ENCODE results near the gene GET3. TPM values are rescaled to one million over a fixed set of nuclear protein-coding genes. Genes with fewer than 3 reads are reported as not detected.

Gene GET3
- total and polyA plus RNA-seq, 2 of the 13 experiments (the other 11 are each of a cell fraction or from before 2014, with no cell fraction given) = 57.7 to 59.4 TPM

DNA sequence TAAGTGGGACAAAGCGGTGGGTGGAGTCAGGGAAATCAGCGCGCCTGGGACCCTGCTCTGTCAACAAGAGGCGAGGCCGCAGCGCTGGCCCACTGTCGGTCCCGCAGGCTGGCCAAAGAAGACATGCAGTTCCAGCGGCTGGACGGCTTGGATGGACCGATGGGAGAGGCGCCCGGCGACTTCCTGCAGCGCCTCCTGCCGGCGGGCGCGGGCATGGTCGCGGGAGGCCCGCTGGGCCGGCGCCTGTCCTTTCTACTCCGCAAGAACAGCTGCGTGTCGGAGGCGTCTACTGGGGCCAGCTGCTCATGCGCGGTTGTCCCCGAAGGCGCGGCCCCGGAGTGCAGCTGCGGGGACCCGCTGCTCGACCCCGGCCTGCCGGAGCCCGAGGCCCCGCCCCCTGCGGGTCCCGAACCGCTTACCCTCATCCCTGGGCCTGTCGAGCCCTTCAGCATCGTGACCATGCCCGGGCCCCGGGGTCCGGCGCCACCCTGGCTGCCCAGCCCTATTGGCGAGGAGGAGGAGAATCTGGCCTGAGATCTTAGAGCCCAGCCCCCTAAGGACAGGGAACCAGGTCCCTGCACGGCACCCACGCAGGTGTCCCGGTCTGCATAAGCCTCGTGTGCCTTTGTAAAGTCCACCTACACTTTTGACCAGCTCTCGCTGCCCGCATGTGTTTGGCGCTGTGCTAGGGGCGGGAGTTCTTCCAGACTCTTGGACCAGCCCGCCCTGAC is 20.4 kb downstream of the GET3 start (continued):
- TF ChIP-seq, protein P1, sequence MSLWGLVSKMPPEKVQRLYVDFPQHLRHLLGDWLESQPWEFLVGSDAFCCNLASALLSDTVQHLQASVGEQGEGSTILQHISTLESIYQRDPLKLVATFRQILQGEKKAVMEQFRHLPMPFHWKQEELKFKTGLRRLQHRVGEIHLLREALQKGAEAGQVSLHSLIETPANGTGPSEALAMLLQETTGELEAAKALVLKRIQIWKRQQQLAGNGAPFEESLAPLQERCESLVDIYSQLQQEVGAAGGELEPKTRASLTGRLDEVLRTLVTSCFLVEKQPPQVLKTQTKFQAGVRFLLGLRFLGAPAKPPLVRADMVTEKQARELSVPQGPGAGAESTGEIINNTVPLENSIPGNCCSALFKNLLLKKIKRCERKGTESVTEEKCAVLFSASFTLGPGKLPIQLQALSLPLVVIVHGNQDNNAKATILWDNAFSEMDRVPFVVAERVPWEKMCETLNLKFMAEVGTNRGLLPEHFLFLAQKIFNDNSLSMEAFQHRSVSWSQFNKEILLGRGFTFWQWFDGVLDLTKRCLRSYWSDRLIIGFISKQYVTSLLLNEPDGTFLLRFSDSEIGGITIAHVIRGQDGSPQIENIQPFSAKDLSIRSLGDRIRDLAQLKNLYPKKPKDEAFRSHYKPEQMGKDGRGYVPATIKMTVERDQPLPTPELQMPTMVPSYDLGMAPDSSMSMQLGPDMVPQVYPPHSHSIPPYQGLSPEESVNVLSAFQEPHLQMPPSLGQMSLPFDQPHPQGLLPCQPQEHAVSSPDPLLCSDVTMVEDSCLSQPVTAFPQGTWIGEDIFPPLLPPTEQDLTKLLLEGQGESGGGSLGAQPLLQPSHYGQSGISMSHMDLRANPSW (CRISPR knock-in tag; IDR thresholded peaks at IDR 0.05; ENCODE audit: borderline replicate concordance) = no peak
- peak; percentile 43 for TF ChIP-seq ZNF607 (CRISPR knock-in tag; IDR thresholded peaks at IDR 0.05; ENCODE audit: borderline replicate concordance)
- TF ChIP-seq, protein P2, sequence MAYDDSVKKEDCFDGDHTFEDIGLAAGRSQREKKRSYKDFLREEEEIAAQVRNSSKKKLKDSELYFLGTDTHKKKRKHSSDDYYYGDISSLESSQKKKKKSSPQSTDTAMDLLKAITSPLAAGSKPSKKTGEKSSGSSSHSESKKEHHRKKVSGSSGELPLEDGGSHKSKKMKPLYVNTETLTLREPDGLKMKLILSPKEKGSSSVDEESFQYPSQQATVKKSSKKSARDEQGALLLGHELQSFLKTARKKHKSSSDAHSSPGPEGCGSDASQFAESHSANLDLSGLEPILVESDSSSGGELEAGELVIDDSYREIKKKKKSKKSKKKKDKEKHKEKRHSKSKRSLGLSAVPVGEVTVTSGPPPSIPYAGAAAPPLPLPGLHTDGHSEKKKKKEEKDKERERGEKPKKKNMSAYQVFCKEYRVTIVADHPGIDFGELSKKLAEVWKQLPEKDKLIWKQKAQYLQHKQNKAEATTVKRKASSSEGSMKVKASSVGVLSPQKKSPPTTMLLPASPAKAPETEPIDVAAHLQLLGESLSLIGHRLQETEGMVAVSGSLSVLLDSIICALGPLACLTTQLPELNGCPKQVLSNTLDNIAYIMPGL (CRISPR knock-in tag; IDR thresholded peaks at IDR 0.05; ENCODE audit: borderline replicate concordance in 1 of 2, low read depth in 1 of 2) = peak; percentile 84 to 86
- no peak for TF ChIP-seq SOX6 (IDR thresholded peaks at IDR 0.05)
- TF ChIP-seq SOX6 (CRISPR knock-in tag; IDR thresholded peaks at IDR 0.05) = peak; percentile 27; the same call in 1 of the 2 replicates
- peak; percentile 25 for TF ChIP-seq RBM39 (IDR thresholded peaks at IDR 0.05; ENCODE audit: low read depth, low read length, poor library complexity, severe bottlenecking)
- peak; percentile 73; the same call in 1 of the 2 replicates for TF ChIP-seq ZNF614 (CRISPR knock-in tag; IDR thresholded peaks at IDR 0.05; ENCODE audit: borderline replicate concordance)
- TF ChIP-seq, protein P3, sequence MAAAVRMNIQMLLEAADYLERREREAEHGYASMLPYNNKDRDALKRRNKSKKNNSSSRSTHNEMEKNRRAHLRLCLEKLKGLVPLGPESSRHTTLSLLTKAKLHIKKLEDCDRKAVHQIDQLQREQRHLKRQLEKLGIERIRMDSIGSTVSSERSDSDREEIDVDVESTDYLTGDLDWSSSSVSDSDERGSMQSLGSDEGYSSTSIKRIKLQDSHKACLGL (CRISPR knock-in tag; IDR thresholded peaks at IDR 0.05) = peak; percentile 64; the same call in 1 of the 2 replicates
- TF ChIP-seq, protein P4, sequence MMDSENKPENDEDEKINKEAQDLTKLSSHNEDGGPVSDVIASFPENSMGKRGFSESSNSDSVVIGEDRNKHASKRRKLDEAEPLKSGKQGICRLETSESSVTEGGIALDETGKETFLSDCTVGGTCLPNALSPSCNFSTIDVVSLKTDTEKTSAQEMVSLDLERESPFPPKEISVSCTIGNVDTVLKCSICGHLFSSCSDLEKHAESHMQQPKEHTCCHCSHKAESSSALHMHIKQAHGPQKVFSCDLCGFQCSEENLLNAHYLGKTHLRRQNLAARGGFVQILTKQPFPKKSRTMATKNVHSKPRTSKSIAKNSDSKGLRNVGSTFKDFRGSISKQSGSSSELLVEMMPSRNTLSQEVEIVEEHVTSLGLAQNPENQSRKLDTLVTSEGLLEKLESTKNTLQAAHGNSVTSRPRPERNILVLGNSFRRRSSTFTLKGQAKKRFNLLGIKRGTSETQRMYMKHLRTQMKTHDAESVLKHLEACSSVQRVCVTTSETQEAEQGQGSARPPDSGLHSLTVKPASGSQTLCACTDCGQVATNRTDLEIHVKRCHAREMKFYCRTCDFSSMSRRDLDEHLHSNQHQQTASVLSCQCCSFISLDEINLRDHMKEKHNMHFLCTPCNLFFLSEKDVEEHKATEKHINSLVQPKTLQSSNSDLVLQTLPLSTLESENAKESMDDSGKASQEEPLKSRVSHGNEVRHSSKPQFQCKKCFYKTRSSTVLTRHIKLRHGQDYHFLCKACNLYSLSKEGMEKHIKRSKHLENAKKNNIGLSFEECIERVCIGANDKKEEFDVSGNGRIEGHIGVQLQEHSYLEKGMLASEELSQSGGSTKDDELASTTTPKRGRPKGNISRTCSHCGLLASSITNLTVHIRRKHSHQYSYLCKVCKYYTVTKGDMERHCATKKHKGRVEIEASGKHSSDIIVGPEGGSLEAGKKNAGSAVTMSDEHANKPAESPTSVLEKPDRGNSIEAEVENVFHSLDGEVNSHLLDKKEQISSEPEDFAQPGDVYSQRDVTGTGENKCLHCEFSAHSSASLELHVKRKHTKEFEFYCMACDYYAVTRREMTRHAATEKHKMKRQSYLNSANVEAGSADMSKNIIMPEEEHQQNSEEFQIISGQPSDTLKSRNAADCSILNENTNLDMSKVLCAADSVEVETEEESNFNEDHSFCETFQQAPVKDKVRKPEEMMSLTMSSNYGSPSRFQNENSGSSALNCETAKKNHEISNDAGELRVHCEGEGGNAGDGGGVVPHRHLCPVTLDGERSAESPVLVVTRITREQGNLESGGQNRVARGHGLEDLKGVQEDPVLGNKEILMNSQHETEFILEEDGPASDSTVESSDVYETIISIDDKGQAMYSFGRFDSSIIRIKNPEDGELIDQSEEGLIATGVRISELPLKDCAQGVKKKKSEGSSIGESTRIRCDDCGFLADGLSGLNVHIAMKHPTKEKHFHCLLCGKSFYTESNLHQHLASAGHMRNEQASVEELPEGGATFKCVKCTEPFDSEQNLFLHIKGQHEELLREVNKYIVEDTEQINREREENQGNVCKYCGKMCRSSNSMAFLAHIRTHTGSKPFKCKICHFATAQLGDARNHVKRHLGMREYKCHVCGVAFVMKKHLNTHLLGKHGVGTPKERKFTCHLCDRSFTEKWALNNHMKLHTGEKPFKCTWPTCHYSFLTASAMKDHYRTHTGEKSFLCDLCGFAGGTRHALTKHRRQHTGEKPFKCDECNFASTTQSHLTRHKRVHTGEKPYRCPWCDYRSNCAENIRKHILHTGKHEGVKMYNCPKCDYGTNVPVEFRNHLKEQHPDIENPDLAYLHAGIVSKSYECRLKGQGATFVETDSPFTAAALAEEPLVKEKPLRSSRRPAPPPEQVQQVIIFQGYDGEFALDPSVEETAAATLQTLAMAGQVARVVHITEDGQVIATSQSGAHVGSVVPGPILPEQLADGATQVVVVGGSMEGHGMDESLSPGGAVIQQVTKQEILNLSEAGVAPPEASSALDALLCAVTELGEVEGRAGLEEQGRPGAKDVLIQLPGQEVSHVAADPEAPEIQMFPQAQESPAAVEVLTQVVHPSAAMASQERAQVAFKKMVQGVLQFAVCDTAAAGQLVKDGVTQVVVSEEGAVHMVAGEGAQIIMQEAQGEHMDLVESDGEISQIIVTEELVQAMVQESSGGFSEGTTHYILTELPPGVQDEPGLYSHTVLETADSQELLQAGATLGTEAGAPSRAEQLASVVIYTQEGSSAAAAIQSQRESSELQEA (CRISPR knock-in tag; IDR thresholded peaks at IDR 0.05; ENCODE audit: not compliant biosample characterization) = peak; percentile 40
- TF ChIP-seq THAP11 (CRISPR knock-in tag; IDR thresholded peaks at IDR 0.05) = peak; percentile 52; the same call in 1 of the 2 replicates
- no peak for TF ChIP-seq REXO4 (CRISPR knock-in tag; IDR thresholded peaks at IDR 0.05; ENCODE audit: borderline replicate concordance)
- TF ChIP-seq ZNF224 (CRISPR knock-in tag; IDR thresholded peaks at IDR 0.05) = no peak
- no peak for TF ChIP-seq ZNF703 (CRISPR knock-in tag; IDR thresholded peaks at IDR 0.05; ENCODE audit: borderline replicate concordance)
- no peak for TF ChIP-seq SP1 (IDR thresholded peaks at IDR 0.05)
- TF ChIP-seq SP1 (CRISPR knock-in tag; IDR thresholded peaks at IDR 0.05) = 0 out of 2 replicates have a peak, but pooled peaks have one; percentile 28

Data from HepG2 (cell line).